Measurements from ENCODE around the gene TMCO2.
"Not testable (repeated sequence)": the region's sequence is repeated elsewhere in the genome, so short reads cannot be mapped to it uniquely, and the experiment has no call there.

The TMCO2 gene

DNA sequence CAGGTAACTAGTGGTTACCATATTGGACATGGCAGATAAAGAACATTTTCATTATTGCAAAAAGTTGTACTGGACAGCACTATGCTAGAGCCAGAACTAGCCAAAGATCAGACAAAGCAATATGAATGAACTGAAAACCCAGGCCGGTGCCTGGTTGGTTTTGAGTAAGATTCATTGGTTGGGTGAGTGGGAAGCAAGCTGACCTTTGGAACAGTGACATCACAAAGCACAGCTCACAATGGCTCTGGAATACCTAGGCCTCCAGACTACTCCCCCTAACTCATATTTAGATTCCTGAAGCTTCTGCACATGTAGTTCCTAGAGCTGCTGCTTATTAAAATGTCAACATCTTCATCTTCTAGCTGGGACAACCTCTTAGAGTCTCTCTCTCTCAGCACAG is at the start of gene TMCO2:
Gene TMCO2 (plus strand): TSS at position 283 of the 400 bp plus-strand sequence. CDS start 57 bp downstream, at position 340.
- DNase-seq = no peak

DNA sequence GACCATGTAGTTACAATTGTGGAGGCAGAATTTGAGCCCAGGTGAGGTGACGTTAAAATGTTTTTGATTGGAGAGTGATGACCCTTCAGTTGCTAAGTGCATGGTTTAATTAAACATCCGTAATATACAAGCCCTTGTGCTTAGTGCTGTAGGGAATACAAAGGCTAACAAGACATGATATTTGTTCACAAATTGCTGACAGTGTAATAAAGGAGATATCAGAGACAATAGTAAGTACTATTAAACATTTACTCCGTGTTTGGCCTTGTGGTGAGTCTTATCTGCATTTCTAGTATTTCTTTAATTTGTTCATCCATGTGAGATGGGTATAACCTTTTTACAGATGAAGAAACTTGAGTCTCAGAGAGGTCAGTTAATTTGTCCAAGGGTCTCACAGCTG is 48.6 kb upstream of the TMCO2 start:
- no peak for DNase-seq

DNA sequence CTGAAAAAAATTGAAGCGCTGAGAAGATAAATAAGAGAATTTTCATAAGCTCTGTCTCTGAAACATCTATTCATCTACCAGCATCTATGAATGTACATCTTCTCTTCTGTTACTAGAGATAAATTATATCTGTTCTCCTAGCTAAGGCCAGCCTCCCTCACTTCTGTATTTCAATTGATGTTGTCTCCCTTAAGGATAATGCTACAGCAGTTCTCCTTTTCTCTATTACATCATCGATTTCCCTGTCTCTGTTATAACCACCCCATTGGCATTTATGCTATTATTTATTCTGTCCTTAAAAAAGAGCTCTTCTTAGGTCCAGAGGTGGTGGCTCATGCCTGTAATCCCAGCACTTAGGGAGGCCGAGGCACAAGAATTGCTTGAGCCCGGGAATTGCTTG is 42.9 kb upstream of the TMCO2 start:
- no peak for DNase-seq

- DNase-seq = no peak
Measured at GRCh38 chr1:40210511-40211204, 37.1 kb upstream of the TMCO2 start.

DNA sequence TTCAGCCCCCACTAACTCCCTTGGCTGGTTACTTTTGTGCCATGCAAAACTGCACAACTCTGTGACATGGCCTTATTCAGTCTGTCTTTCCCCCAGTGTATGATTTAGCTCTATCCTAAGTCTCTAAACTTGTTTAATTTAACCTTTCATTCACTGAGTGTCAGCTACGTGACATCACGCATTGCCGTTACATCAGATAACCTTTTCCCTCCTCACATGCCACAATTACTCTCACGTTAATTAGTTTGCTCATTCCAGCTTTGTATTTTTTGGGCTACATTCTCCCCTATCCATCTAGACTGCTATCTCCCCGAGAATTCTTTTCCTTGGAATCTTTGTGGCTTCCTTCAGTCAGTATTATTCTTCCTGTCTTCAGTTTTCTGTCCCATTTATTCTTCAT is 29.4 kb upstream of the TMCO2 start:
- no peak for DNase-seq

GRCh38 chr1:40221471-40221905 is 26.2 kb upstream of the TMCO2 start:
- not testable (repeated sequence) for DNase-seq

- no peak for DNase-seq
Measured at GRCh38 chr1:40221977-40222772, 25.6 kb upstream of the TMCO2 start.

DNA sequence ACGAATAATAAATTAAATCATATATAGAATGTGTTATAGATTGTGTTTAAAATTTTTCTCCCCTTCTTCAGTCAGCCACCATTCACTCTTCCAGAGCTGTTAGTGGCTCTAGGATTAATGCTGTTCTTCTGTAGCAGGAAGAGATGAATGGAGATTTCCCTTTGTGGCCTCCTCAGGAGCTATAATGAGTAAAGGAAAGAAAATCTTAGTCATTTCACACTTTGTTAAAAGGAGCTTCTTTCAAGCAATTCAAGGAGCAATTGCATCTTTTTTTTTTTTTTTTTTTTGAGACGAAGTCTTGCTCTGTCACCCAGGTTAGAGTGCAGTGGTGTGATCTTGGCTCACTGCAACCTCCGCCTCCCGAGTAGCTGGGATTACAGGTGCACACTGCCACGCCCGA is 23.7 kb upstream of the TMCO2 start:
- DNase-seq = no peak

- DNase-seq = no peak
Measured at GRCh38 chr1:40226192-40226591, 21.5 kb upstream of the TMCO2 start.

GRCh38 chr1:40232444-40232843 is 15.3 kb upstream of the TMCO2 start:
- peak; percentile 90 for DNase-seq

DNA sequence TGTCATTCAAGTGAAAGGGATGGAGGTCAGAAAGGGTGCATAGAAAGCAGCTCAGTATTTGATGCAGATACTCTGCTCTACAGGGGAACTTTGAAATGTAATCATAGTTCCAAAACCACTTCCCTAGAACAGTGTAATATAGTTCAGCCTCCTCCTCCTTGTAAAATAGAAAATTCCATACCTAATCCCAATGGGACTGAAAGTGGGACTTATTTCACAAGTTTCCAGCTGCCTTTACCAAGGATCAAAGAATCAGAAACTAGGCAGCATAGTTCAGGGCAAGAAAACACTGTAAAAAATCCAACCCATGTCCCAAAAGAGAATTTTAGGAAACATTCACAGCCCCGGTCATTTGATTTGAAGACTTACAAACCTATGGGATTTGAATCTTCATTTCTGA is 8.1 kb upstream of the TMCO2 start:
- no peak for DNase-seq

GRCh38 chr1:40240390-40240789 is 7.3 kb upstream of the TMCO2 start:
- DNase-seq = no peak

DNA sequence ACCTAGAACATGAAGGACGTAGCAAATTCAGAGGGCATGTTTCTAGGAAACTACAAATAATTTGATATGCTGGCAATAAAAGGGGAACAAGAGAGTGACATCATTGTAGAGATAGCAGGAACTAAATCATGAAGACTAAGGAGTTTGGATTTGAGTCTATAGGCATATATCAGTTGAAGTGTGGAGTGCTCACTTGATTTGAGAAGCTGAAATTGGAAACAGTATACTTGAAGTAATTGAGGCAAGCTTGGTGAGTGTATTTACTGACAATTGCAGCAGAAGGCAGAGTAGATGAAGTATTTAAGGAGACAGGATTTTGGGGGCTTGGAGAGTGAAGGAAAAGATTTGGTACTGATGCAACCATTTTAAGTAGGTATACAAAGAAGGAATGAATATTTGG is 6.4 kb upstream of the TMCO2 start:
- DNase-seq = no peak

DNA sequence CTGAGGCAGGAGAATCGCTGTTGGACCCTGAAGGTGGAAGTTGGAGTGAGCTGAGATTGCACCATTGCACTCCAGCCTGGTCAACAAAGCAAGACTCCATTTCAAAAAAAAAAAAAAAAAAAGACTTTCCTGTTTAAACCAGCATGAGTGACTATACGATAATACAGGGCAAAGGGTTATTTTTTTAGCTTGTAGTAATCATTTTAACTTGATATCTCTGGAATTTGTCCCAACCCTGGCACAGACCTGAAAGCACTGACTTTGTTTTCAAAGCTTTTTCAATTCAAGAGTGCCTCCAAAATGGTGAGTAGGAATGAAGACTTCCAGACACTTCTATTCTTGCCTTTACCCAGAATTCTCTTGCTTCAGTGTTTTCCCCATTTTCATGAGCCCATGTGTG is 4.4 kb upstream of the TMCO2 start:
- DNase-seq = no peak

- no peak for DNase-seq
Measured at GRCh38 chr1:40244138-40244744, 3.5 kb upstream of the TMCO2 start.

- DNase-seq = no peak
Measured at GRCh38 chr1:40245686-40246085, 2.1 kb upstream of the TMCO2 start.

DNA sequence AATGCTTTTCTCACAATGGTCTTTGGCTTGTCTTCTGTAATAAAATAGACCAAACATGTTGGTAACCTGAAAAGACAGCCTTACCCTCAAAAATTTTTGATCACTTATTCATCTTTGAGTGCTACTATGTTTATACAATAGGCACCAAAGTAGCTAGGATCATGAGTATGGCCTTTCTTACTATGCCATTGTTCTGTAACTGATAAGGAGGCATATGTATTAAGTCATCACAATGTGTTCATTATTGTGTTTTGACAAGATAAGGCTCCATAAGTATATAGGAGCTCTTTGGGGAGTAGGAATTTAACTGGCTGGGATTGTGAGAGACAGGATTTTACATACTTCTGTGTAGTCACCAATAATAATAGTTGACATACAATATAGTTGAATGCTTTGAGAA is 675 bp downstream of the TMCO2 start:
- no peak for DNase-seq

GRCh38 chr1:40251456-40251855 is 3.7 kb downstream of the TMCO2 start:
- no peak for DNase-seq

DNA sequence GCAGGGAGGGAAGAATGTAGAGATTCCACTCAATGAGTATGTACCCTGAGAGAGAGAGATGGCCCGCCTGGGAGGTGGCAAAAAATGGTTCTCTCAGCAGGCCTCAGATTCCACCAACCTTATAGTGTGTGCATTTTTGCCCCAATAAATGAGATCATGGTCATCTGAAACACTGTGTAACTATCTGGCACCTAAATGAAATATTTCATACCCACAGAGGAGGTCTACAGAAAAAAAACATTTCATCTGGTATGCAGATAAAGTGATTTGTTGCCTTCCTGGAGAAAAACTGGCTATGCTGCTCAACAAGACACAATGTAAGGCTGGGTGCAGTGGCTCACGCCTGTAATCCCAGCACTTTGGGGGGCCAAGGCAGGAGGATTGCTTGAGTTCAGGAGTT is 4.9 kb downstream of the TMCO2 start:
- no peak for DNase-seq

GRCh38 chr1:40255231-40255630 is 7.5 kb downstream of the TMCO2 start:
- no peak for DNase-seq

GRCh38 chr1:40256401-40257084 is 8.8 kb downstream of the TMCO2 start:
- no peak for DNase-seq

GRCh38 chr1:40257313-40257687 is 9.6 kb downstream of the TMCO2 start:
- no peak for DNase-seq

- DNase-seq = peak; percentile 98
Measured at GRCh38 chr1:40257688-40258444, 10.1 kb downstream of the TMCO2 start, which contains the start of gene ZMPSTE24. ZMPSTE24 (plus strand) TSS chr1:40258236; CDS start chr1:40258272, 36 bp downstream.
